Pancreas (tissue), 10 donors: ENCODE measurements around the gene KCNT2. TPM values are rescaled to one million over a fixed set of nuclear protein-coding genes. Genes with fewer than 3 reads are reported as not detected.
"Not testable (repeated sequence)": the region's sequence is repeated elsewhere in the genome, so short reads cannot be mapped to it uniquely, and the experiment has no call there.

ENCODE experiments used
- ATAC-seq, 4 donors: fragments of 200-7000 bp; cut with Tn5 transposase; one replicate each; pipeline versions ENCODE4 v1.8.0 to v1.9.1; 2020; ENCODE audit warnings: mild to moderate bottlenecking in 4 of 4, moderate library complexity in 4 of 4
- DNase-seq, 6 donors: peaks; one replicate each; pipeline ENCODE4 v3.0.0-alpha.2; 2020
- FAIRE-seq: peaks from 2 replicates; lab custom pipeline; 2012; peaks lifted over from hg19 to GRCh38; lab: Jason Lieb, UNC
- H3K27ac ChIP-seq, 4 donors: fragments of 200-600 bp; sonication (generic); 1 replicate in 3 of 4; 2 replicates in 1 of 4; pipeline versions ENCODE4 v1.5.0 to v1.8.0; 2020
- H3K27me3 ChIP-seq, 4 donors: fragments of 200-600 bp; one replicate each; pipeline ENCODE4 v1.8.0; 2021
- H3K36me3 ChIP-seq, 3 donors: fragments of 200-600 bp; sonication (generic) in 1 of 3; one replicate each; pipeline versions ENCODE4 v1.5.0 to v1.8.0; 2020 to 2021
- H3K4me1 ChIP-seq, 3 donors: fragments of 200-600 bp; one replicate each; pipeline ENCODE4 v1.8.0; 2021
- H3K4me3 ChIP-seq, 4 donors: fragments of 200-600 bp; sonication (generic) in 2 of 4; one replicate each; pipeline versions ENCODE4 v1.5.0 to v1.8.0; 2020 to 2021
- H3K9me3 ChIP-seq, 4 donors: fragments of 200-600 bp; one replicate each; pipeline ENCODE4 v1.8.0; 2021
- WGBS, 2 donors: extraction: QIAGEN DNeasy Blood & Tissue Kit; methylation state at CpG; one replicate each; pipeline ENCODE4 v1.1.7; 2013; 5-methylcytosine and 5-hydroxymethylcytosine counted together
- intact Hi-C, 3 donors: fragments of 100-400 bp; cut with DNase I; formaldehyde crosslinking; loops; one replicate each; pipeline versions ENCODE4 v1.11.1 to v1.14.2; 2022
- polyA plus RNA-seq, 2 donors: library from polyadenylated mRNA; stranded (reverse); fragments of 200-250 nt; gene quantifications; one replicate each; pipeline ENCODE4 v1.2.3, GENCODE V29; 2013
- total RNA-seq, 6 donors: library from RNA; stranded (reverse); fragmentation: NEBNext Ultra II Directional in 4 of 6; extraction: Animal tissue kit (Norgen Biotek cat#: 25700) in 4 of 6; gene quantifications; one replicate each; pipeline versions ENCODE4 v1.2.1 to v1.2.4, GENCODE V29; 2021 to 2023
- TF ChIP-seq, protein P1 (sequence below), 4 donors: fragments of 200-600 bp; sonication (generic) in 3 of 4; IDR thresholded peaks; one replicate each; pipeline versions ENCODE4 v1.5.0 to v1.8.0; 2021; ENCODE audit warnings: antibody characterized with exemption in 4 of 4
- donor health status: healthy with polysubstance abuse.
- donor health status: DM: no; HTN: no; CAD: no; lungs with moderate emphysema.
- donor health status: DM: no; HTN: no; CAD: no.
- donor health status: control.
- donor health status: control.
- donor health status: Bipolar disorder and iron deficiency.
- donor health status: DM: yes; HTN: yes; CAD: no.
- donor health status: DM: no; HTN: no; CAD: no.
- donor health status: DM: no; HTN: no; CAD: no.
- donor health status: DM: yes; HTN: yes; CAD: no.

The KCNT2 gene
- total and polyA plus RNA-seq, 8 donors: 0.19 to 0.67 (median 0.42) TPM

- WGBS, 2 donors: 46 to 52% methylated on average over 2 of the region's 2 CpGs
- FAIRE-seq (no peak), ATAC-seq (no peak), DNase-seq (no peak)
- intact Hi-C loops: no loop called here
- no peak overlapping the region for H3K4me3 ChIP-seq
- TF ChIP-seq, protein P1, sequence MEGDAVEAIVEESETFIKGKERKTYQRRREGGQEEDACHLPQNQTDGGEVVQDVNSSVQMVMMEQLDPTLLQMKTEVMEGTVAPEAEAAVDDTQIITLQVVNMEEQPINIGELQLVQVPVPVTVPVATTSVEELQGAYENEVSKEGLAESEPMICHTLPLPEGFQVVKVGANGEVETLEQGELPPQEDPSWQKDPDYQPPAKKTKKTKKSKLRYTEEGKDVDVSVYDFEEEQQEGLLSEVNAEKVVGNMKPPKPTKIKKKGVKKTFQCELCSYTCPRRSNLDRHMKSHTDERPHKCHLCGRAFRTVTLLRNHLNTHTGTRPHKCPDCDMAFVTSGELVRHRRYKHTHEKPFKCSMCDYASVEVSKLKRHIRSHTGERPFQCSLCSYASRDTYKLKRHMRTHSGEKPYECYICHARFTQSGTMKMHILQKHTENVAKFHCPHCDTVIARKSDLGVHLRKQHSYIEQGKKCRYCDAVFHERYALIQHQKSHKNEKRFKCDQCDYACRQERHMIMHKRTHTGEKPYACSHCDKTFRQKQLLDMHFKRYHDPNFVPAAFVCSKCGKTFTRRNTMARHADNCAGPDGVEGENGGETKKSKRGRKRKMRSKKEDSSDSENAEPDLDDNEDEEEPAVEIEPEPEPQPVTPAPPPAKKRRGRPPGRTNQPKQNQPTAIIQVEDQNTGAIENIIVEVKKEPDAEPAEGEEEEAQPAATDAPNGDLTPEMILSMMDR (IDR thresholded peaks at IDR 0.05): no peak
- H3K4me1 ChIP-seq: peaks cover 0 to 2% (median 0%) of the 10 kb centered on the region in 3 donors
- no peaks in the 10 kb centered on the region for H3K36me3 ChIP-seq
- no peaks in the 10 kb centered on the region for H3K9me3 ChIP-seq
- no peak overlapping the region for H3K27ac ChIP-seq
- H3K27me3 ChIP-seq: no peaks in the 10 kb centered on the region
Observed at GRCh38 chr1:196527919-196528318, 80.3 kb downstream of the KCNT2 start.

- H3K4me3 ChIP-seq, H3K27ac ChIP-seq, FAIRE-seq, H3K27me3 ChIP-seq, ATAC-seq, intact Hi-C loops, H3K36me3 ChIP-seq, H3K9me3 ChIP-seq, H3K4me1 ChIP-seq, DNase-seq: not testable (repeated sequence)
- 72 to 86% methylated on average over 12 of the region's 12 CpGs for WGBS, 2 donors
Observed at GRCh38 chr1:196522574-196523345, 85.5 kb downstream of the KCNT2 start.

- Histone ChIP-seq H3K36me3 (no peaks in the 10 kb centered on the region), H3K27ac (no peak overlapping the region), H3K4me1 (no peaks in the 10 kb centered on the region), H3K27me3 (no peaks in the 10 kb centered on the region), H3K9me3 (no peaks in the 10 kb centered on the region), H3K4me3 (no peak overlapping the region)
- intact Hi-C loops: no loop called here
- FAIRE-seq: no peak
- no peak for DNase-seq
- TF ChIP-seq, protein P1 (IDR thresholded peaks at IDR 0.05): no peak
- no peak for ATAC-seq
Observed at GRCh38 chr1:196517193-196517592, 91.0 kb downstream of the KCNT2 start.

- WGBS, 2 donors: 54 to 56% methylated on average over 3 of the region's 3 CpGs
- Histone ChIP-seq H3K9me3 (no peaks in the 10 kb centered on the region), H3K4me3 (no peak overlapping the region), H3K36me3 (no peaks in the 10 kb centered on the region), H3K4me1 (no peaks in the 10 kb centered on the region), H3K27ac (no peak overlapping the region), H3K27me3 (no peaks in the 10 kb centered on the region)
- DNase-seq: peak in 3 of 6 donors; percentile 4 to 26 (median 8)
- TF ChIP-seq, protein P1 (IDR thresholded peaks at IDR 0.05): no peak
- no peak for ATAC-seq
- intact Hi-C loops: no loop called here
- no peak for FAIRE-seq
Observed at GRCh38 chr1:196516373-196516772, 91.9 kb downstream of the KCNT2 start.

GRCh38 chr1:196515904-196516303, 92.3 kb downstream of the KCNT2 start:
- TF ChIP-seq, protein P1 (IDR thresholded peaks at IDR 0.05): no peak
- H3K4me3 ChIP-seq: no peak overlapping the region
- no peaks in the 10 kb centered on the region for H3K9me3 ChIP-seq
- H3K4me1 ChIP-seq: no peaks in the 10 kb centered on the region
- no peak for DNase-seq
- no peaks in the 10 kb centered on the region for H3K36me3 ChIP-seq
- intact Hi-C loops: no loop called here
- ATAC-seq: no peak
- H3K27me3 ChIP-seq: no peaks in the 10 kb centered on the region
- 71 to 86% methylated on average over 2 of the region's 2 CpGs for WGBS, 2 donors
- no peak overlapping the region for H3K27ac ChIP-seq
- FAIRE-seq: no peak
